ENCODE results near the gene TCF15.

Gene TCF15

GRCh38 chr20:617934-618690 is 8.0 kb upstream of the TCF15 start:
- no peak for DNase-seq (ENCODE audit: low spot score)
- TF ChIP-seq CTCF (IDR thresholded peaks at IDR 0.05; ENCODE audit: borderline replicate concordance, control extremely low read depth, extremely low read depth, insufficient read depth, missing control alignments), result no peak
- in situ Hi-C loops (cut with MboI; ENCODE audit: low sequenced_read_pairs, unreplicated experiment), result no loop called here

GRCh38 chr20:615514-615913 is 5.4 kb upstream of the TCF15 start:
- DNase-seq (ENCODE audit: low spot score), result no peak
- in situ Hi-C loops (cut with MboI; ENCODE audit: low sequenced_read_pairs, unreplicated experiment), result no loop called here
- TF ChIP-seq CTCF (IDR thresholded peaks at IDR 0.05; ENCODE audit: borderline replicate concordance, control extremely low read depth, extremely low read depth, insufficient read depth, missing control alignments), result no peak

GRCh38 chr20:611843-612185 is 1.7 kb upstream of the TCF15 start:
- TF ChIP-seq CTCF (IDR thresholded peaks at IDR 0.05; ENCODE audit: borderline replicate concordance, control extremely low read depth, extremely low read depth, insufficient read depth, missing control alignments), result no peak
- in situ Hi-C loops (cut with MboI; ENCODE audit: low sequenced_read_pairs, unreplicated experiment), result no loop called here

GRCh38 chr20:611047-611842 is 1.1 kb upstream of the TCF15 start:
- DNase-seq (ENCODE audit: low spot score), result no peak
- in situ Hi-C loops (cut with MboI; ENCODE audit: low sequenced_read_pairs, unreplicated experiment), result no loop called here
- TF ChIP-seq CTCF (IDR thresholded peaks at IDR 0.05; ENCODE audit: borderline replicate concordance, control extremely low read depth, extremely low read depth, insufficient read depth, missing control alignments), result no peak

More at GRCh38 chr20:611843-612185, 1.7 kb upstream of the TCF15 start:
- DNase-seq (ENCODE audit: low spot score), result no peak

- in situ Hi-C loops (cut with MboI; ENCODE audit: low sequenced_read_pairs, unreplicated experiment), result no loop called here
- TF ChIP-seq CTCF (IDR thresholded peaks at IDR 0.05; ENCODE audit: borderline replicate concordance, control extremely low read depth, extremely low read depth, insufficient read depth, missing control alignments), result no peak
- DNase-seq (ENCODE audit: low spot score), result no peak
Measured at GRCh38 chr20:609371-609964, 641 bp downstream of the TCF15 start.

- no peak for DNase-seq (ENCODE audit: low spot score)
- no peak for TF ChIP-seq CTCF (IDR thresholded peaks at IDR 0.05; ENCODE audit: borderline replicate concordance, control extremely low read depth, extremely low read depth, insufficient read depth, missing control alignments)
- in situ Hi-C loops (cut with MboI; ENCODE audit: low sequenced_read_pairs, unreplicated experiment), result no loop called here
Measured at GRCh38 chr20:608970-609369, 1.1 kb downstream of the TCF15 start.
